ENCODE measurements around the gene BEAN1.
"Not testable (repeated sequence)": the region's sequence is repeated elsewhere in the genome, so short reads cannot be mapped to it uniquely, and the experiment has no call there.

- TF ChIP-seq EP300, POLR2A, POLR2AphosphoS5 (IDR thresholded peaks at IDR 0.05): not testable (repeated sequence)
- TF ChIP-seq, protein P1, sequence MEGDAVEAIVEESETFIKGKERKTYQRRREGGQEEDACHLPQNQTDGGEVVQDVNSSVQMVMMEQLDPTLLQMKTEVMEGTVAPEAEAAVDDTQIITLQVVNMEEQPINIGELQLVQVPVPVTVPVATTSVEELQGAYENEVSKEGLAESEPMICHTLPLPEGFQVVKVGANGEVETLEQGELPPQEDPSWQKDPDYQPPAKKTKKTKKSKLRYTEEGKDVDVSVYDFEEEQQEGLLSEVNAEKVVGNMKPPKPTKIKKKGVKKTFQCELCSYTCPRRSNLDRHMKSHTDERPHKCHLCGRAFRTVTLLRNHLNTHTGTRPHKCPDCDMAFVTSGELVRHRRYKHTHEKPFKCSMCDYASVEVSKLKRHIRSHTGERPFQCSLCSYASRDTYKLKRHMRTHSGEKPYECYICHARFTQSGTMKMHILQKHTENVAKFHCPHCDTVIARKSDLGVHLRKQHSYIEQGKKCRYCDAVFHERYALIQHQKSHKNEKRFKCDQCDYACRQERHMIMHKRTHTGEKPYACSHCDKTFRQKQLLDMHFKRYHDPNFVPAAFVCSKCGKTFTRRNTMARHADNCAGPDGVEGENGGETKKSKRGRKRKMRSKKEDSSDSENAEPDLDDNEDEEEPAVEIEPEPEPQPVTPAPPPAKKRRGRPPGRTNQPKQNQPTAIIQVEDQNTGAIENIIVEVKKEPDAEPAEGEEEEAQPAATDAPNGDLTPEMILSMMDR (IDR thresholded peaks at IDR 0.05): not testable (repeated sequence)
These were observed 69.1 kb downstream of the BEAN1 start for GRCh38 chr16:66496226-66496625.
